ENCODE results near the gene RPUSD4.

Gene RPUSD4

GRCh38 chr11:126225295-126225665, 13.8 kb upstream of the RPUSD4 start:
- DNase-seq (ENCODE audit: insufficient read length, low spot score), result no peak
- no peak for TF ChIP-seq CTCF (IDR thresholded peaks at IDR 0.05; ENCODE audit: insufficient read depth, missing control alignments)
- FAIRE-seq, result no peak

- DNase-seq (ENCODE audit: insufficient read length, low spot score), result no peak
- no peak for FAIRE-seq
- TF ChIP-seq CTCF (IDR thresholded peaks at IDR 0.05; ENCODE audit: insufficient read depth, missing control alignments), result no peak
These were observed 13.3 kb upstream of the RPUSD4 start for GRCh38 chr11:126224647-126225294.

GRCh38 chr11:126219547-126219946, 8.1 kb upstream of the RPUSD4 start:
- TF ChIP-seq CTCF (IDR thresholded peaks at IDR 0.05; ENCODE audit: insufficient read depth, missing control alignments), result no peak
- DNase-seq (ENCODE audit: insufficient read length, low spot score) (no peak), FAIRE-seq (no peak)

- no peak for TF ChIP-seq CTCF (IDR thresholded peaks at IDR 0.05; ENCODE audit: insufficient read depth, missing control alignments)
- FAIRE-seq, result no peak
These were observed 6.0 kb upstream of the RPUSD4 start for GRCh38 chr11:126217491-126217890.

GRCh38 chr11:126216526-126217305, 5.3 kb upstream of the RPUSD4 start:
- DNase-seq (ENCODE audit: insufficient read length, low spot score), result no peak
- FAIRE-seq, result no peak
- no peak for TF ChIP-seq CTCF (IDR thresholded peaks at IDR 0.05; ENCODE audit: insufficient read depth, missing control alignments)

More at GRCh38 chr11:126217491-126217890, 6.0 kb upstream of the RPUSD4 start:
- DNase-seq (ENCODE audit: insufficient read length, low spot score), result no peak

GRCh38 chr11:126214841-126215240, 3.4 kb upstream of the RPUSD4 start:
- FAIRE-seq (no peak), DNase-seq (ENCODE audit: insufficient read length, low spot score) (no peak)
- no peak for TF ChIP-seq CTCF (IDR thresholded peaks at IDR 0.05; ENCODE audit: insufficient read depth, missing control alignments)

GRCh38 chr11:126214441-126214840, 3.0 kb upstream of the RPUSD4 start:
- DNase-seq (ENCODE audit: insufficient read length, low spot score), result no peak
- FAIRE-seq, result no peak
- no peak for TF ChIP-seq CTCF (IDR thresholded peaks at IDR 0.05; ENCODE audit: insufficient read depth, missing control alignments)
